ENCODE measurements around the gene CPEB2.

CPEB2 gene

GRCh38 chr4:15001869-15002658, at the start of gene CPEB2:
Gene CPEB2 (plus strand): TSS chr4:15002481. CDS start chr4:15002674, 193 bp downstream.
- peak; percentile 22 for FAIRE-seq

GRCh38 chr4:14958436-14958835, 43.8 kb upstream of the CPEB2 start:
- FAIRE-seq, result no peak

GRCh38 chr4:14961292-14961691, 41.0 kb upstream of the CPEB2 start:
- no peak for FAIRE-seq

- FAIRE-seq, result no peak
These were observed 37.2 kb upstream of the CPEB2 start for GRCh38 chr4:14965071-14965470.

- FAIRE-seq, result no peak
These were observed 34.3 kb upstream of the CPEB2 start for GRCh38 chr4:14967982-14968381.

GRCh38 chr4:14977830-14978229, 24.5 kb upstream of the CPEB2 start:
- FAIRE-seq, result no peak

- no peak for FAIRE-seq
These were observed 17.8 kb upstream of the CPEB2 start for GRCh38 chr4:14984448-14984847.

GRCh38 chr4:14985161-14985560, 17.1 kb upstream of the CPEB2 start:
- FAIRE-seq, result no peak

GRCh38 chr4:14985843-14986242, 16.4 kb upstream of the CPEB2 start:
- FAIRE-seq, result no peak

GRCh38 chr4:14987054-14987453, 15.2 kb upstream of the CPEB2 start:
- FAIRE-seq, result no peak

GRCh38 chr4:14990484-14990883, 11.8 kb upstream of the CPEB2 start:
- no peak for FAIRE-seq

GRCh38 chr4:14994242-14994641, 8.0 kb upstream of the CPEB2 start:
- FAIRE-seq, result no peak

- FAIRE-seq, result no peak
These were observed 923 bp upstream of the CPEB2 start for GRCh38 chr4:15001248-15001868.

- no peak for FAIRE-seq
These were observed 549 bp downstream of the CPEB2 start for GRCh38 chr4:15002659-15003400.

- no peak for FAIRE-seq
These were observed 1.2 kb downstream of the CPEB2 start for GRCh38 chr4:15003401-15003890.

GRCh38 chr4:15003891-15004738, 1.8 kb downstream of the CPEB2 start:
- no peak for FAIRE-seq

- no peak for FAIRE-seq
These were observed 2.5 kb downstream of the CPEB2 start for GRCh38 chr4:15004739-15005301.

- no peak for FAIRE-seq
These were observed 3.3 kb downstream of the CPEB2 start for GRCh38 chr4:15005474-15006115.

- FAIRE-seq, result no peak
These were observed 4.2 kb downstream of the CPEB2 start for GRCh38 chr4:15006416-15007024.

GRCh38 chr4:15007201-15007600, 4.9 kb downstream of the CPEB2 start:
- no peak for FAIRE-seq

- no peak for FAIRE-seq
These were observed 7.8 kb downstream of the CPEB2 start for GRCh38 chr4:15010038-15010585.

All from TTC549 (cell line).